Upper lobe of left lung (tissue), 6 donors: ENCODE results near the gene TMPRSS13. TPM values are rescaled to one million over a fixed set of nuclear protein-coding genes. Genes with fewer than 3 reads are reported as not detected.

Experiments used
- ATAC-seq, 2 donors: fragments of 200-7000 bp; cut with Tn5 transposase; one replicate each; pipeline ENCODE4 v1.9.1; 2022; ENCODE audit warnings: mild to moderate bottlenecking in 2 of 2, moderate library complexity in 2 of 2; ENCODE audit not compliant: low FRiP score in 2 of 2
- DNase-seq, 2 donors: peaks; one replicate each; pipeline ENCODE4 v3.0.0-alpha.2; 2019 to 2020
- H3K27ac ChIP-seq, 4 donors: fragments of 200-600 bp; sonication (generic); one replicate each; pipeline ENCODE4 v1.5.1; 2016 to 2019
- H3K27me3 ChIP-seq, 4 donors: fragments of 200-600 bp; sonication (generic); one replicate each; pipeline ENCODE4 v1.5.1; 2017 to 2019
- H3K36me3 ChIP-seq, 4 donors: fragments of 200-600 bp; sonication (generic); one replicate each; pipeline ENCODE4 v1.5.1; 2016 to 2019
- H3K4me1 ChIP-seq, 4 donors: fragments of 200-600 bp; sonication (generic); one replicate each; pipeline ENCODE4 v1.5.1; 2018 to 2019
- H3K4me3 ChIP-seq, 4 donors: fragments of 200-600 bp; sonication (generic); one replicate each; pipeline ENCODE4 v1.5.1; 2017 to 2019; ENCODE audit warnings: mild to moderate bottlenecking in 2 of 4, moderate library complexity in 1 of 4
- H3K9me3 ChIP-seq, 4 donors: fragments of 200-600 bp; sonication (generic); one replicate each; pipeline ENCODE4 v1.5.1; 2018 to 2019
- CTCF ChIP-seq, 6 experiments: fragments of 450-650 bp in 4 of 6; fragments of 200-600 bp in 2 of 6; sonication (generic) in 2 of 6; IDR thresholded peaks; one replicate each; pipeline ENCODE4 v1.5.1; 2016 to 2019; ENCODE audit warnings: antibody characterized with exemption in 6 of 6
- EP300 ChIP-seq, 4 donors: sonication (generic); formaldehyde crosslinking; IDR thresholded peaks; one replicate each; pipeline ENCODE4 v1.5.1; 2017; ENCODE audit warnings: antibody characterized with exemption in 4 of 4, control low read depth in 2 of 4
- POLR2A ChIP-seq, 4 donors: fragments of 450-650 bp; IDR thresholded peaks; one replicate each; pipeline ENCODE4 v1.5.1; 2016 to 2017; ENCODE audit warnings: antibody characterized with exemption in 4 of 4, mild to moderate bottlenecking in 2 of 4
- POLR2AphosphoS5 ChIP-seq, 2 donors: sonication (generic); formaldehyde crosslinking; IDR thresholded peaks; one replicate each; pipeline ENCODE4 v1.5.1; 2017; ENCODE audit warnings: antibody characterized with exemption in 2 of 2
- WGBS, 2 donors: methylation state at CpG; one replicate each; pipeline ENCODE4 v1.1.5; 2017 to 2018; 5-methylcytosine and 5-hydroxymethylcytosine counted together
- total RNA-seq, 6 donors: library from RNA; depleted of rRNA in 4 of 6; stranded (reverse); fragments of >200 nt in 4 of 6; gene quantifications; one replicate each; pipeline versions ENCODE4 v1.1.0 to v1.2.1, GENCODE V29; 2016 to 2021
- donor health status: DM: no; HTN: no; CAD: no; lungs with moderate emphysema.
- donor health status: DM: no; HTN: yes; CAD: no; lungs with severe emphysema.

TMPRSS13 gene
- total RNA-seq, 6 donors from 2014 or later, result 4.6 to 26.2 (median 6.1) TPM

GRCh38 chr11:117910941-117911655, 18.1 kb downstream of the TMPRSS13 start:
- Histone ChIP-seq H3K4me3 (no peak overlapping the region), H3K27me3 (no peaks in the 10 kb centered on the region), H3K36me3 (peaks cover 0 to 2% (median 0%) of the 10 kb centered on the region in 4 donors), H3K9me3 (no peaks in the 10 kb centered on the region), H3K4me1 (peaks cover 3 to 11% (median 5%) of the 10 kb centered on the region in 4 donors), H3K27ac (no peak overlapping the region)
- DNase-seq (no peak), ATAC-seq (no peak)
- WGBS, 2 donors, result 71 to 84% methylated on average over 10 to 12 of the region's 12 CpGs
- TF ChIP-seq POLR2A (IDR thresholded peaks at IDR 0.05), result no peak
- TF ChIP-seq CTCF (IDR thresholded peaks at IDR 0.05), result no peak
- no peak for TF ChIP-seq POLR2AphosphoS5 (IDR thresholded peaks at IDR 0.05)
- no peak for TF ChIP-seq EP300 (IDR thresholded peaks at IDR 0.05)

- Histone ChIP-seq H3K4me1 (peaks cover 3 to 11% (median 5%) of the 10 kb centered on the region in 4 donors), H3K9me3 (no peaks in the 10 kb centered on the region), H3K27ac (no peak overlapping the region), H3K27me3 (no peaks in the 10 kb centered on the region), H3K36me3 (peaks cover 0 to 2% (median 0%) of the 10 kb centered on the region in 4 donors), H3K4me3 (no peak overlapping the region)
- no peak for DNase-seq
- 75 to 81% methylated on average over 4 of the region's 4 CpGs for WGBS, 2 donors
- TF ChIP-seq POLR2A (IDR thresholded peaks at IDR 0.05), result no peak
- no peak for TF ChIP-seq POLR2AphosphoS5 (IDR thresholded peaks at IDR 0.05)
- TF ChIP-seq EP300 (IDR thresholded peaks at IDR 0.05), result no peak
- no peak for TF ChIP-seq CTCF (IDR thresholded peaks at IDR 0.05)
- ATAC-seq, result no peak
Measured at GRCh38 chr11:117910525-117910924, 18.7 kb downstream of the TMPRSS13 start.

GRCh38 chr11:117909611-117910382, 19.4 kb downstream of the TMPRSS13 start:
- H3K4me3 ChIP-seq, result no peak overlapping the region
- peaks cover 3 to 11% (median 5%) of the 10 kb centered on the region in 4 donors for H3K4me1 ChIP-seq
- H3K36me3 ChIP-seq, result peaks cover 0 to 2% (median 0%) of the 10 kb centered on the region in 4 donors
- 82 to 93% methylated on average over 5 to 20 of the region's 20 CpGs for WGBS, 2 donors
- no peaks in the 10 kb centered on the region for H3K27me3 ChIP-seq
- DNase-seq, result peak in 1 of 2 donors; percentile 65
- no peaks in the 10 kb centered on the region for H3K9me3 ChIP-seq
- H3K27ac ChIP-seq, result no peak overlapping the region
- peak in 1 of 2 donors; percentile 6 for ATAC-seq
- no peak for TF ChIP-seq EP300 (IDR thresholded peaks at IDR 0.05)
- no peak for TF ChIP-seq POLR2A (IDR thresholded peaks at IDR 0.05)
- TF ChIP-seq CTCF (IDR thresholded peaks at IDR 0.05), result no peak
- no peak for TF ChIP-seq POLR2AphosphoS5 (IDR thresholded peaks at IDR 0.05)

- Histone ChIP-seq H3K36me3 (peaks cover 0 to 2% (median 0%) of the 10 kb centered on the region in 4 donors), H3K27ac (no peak overlapping the region), H3K4me3 (no peak overlapping the region), H3K4me1 (peaks cover 3 to 11% (median 5%) of the 10 kb centered on the region in 4 donors), H3K27me3 (no peaks in the 10 kb centered on the region), H3K9me3 (no peaks in the 10 kb centered on the region)
- 79 to 96% methylated on average over 3 to 4 of the region's 4 CpGs for WGBS, 2 donors
- ATAC-seq, result no peak
- TF ChIP-seq CTCF (IDR thresholded peaks at IDR 0.05), result no peak
- TF ChIP-seq POLR2AphosphoS5 (IDR thresholded peaks at IDR 0.05), result no peak
- TF ChIP-seq POLR2A (IDR thresholded peaks at IDR 0.05), result no peak
- TF ChIP-seq EP300 (IDR thresholded peaks at IDR 0.05), result no peak
- DNase-seq, result no peak
Measured at GRCh38 chr11:117908959-117909610, 20.1 kb downstream of the TMPRSS13 start.
